ENCODE measurements around the gene SLC2A9. TPM values are rescaled to one million over a fixed set of nuclear protein-coding genes. Genes with fewer than 3 reads are reported as not detected.

Gene SLC2A9
- total and polyA plus RNA-seq, 2 of the 13 experiments (the other 11 are each of a cell fraction or from before 2014, with no cell fraction given): 36.2 to 42.3 TPM

GRCh38 chr4:10006231-10006600 lies 15.1 kb downstream of the SLC2A9 start (continued):
- no peak for TF ChIP-seq LBX2 (CRISPR knock-in tag; IDR thresholded peaks at IDR 0.05; ENCODE audit: borderline replicate concordance)
- TF ChIP-seq SMAD3 (CRISPR knock-in tag; IDR thresholded peaks at IDR 0.05): peak; percentile 31; the same call in 1 of the 2 replicates
- 0 out of 2 replicates have a peak, but pooled peaks have one; percentile 18 for TF ChIP-seq TBX3 (IDR thresholded peaks at IDR 0.05; ENCODE audit: borderline replicate concordance)
- peak; percentile 66; the same call in 1 of the 2 replicates for TF ChIP-seq ZNF292 (CRISPR knock-in tag; IDR thresholded peaks at IDR 0.05; ENCODE audit: borderline replicate concordance, low read depth)
- TF ChIP-seq POLR2A (IDR thresholded peaks at IDR 0.05; ENCODE audit: insufficient read depth in 1 of 2, low read depth in 2 of 2, low read length in 2 of 2): no peak; a peak in 1 of 4 replicates
- TF ChIP-seq YEATS4 (CRISPR knock-in tag; IDR thresholded peaks at IDR 0.05; ENCODE audit: borderline replicate concordance): peak; percentile 52; the same call in 1 of the 2 replicates
- no peak for TF ChIP-seq CC2D1A (CRISPR knock-in tag; IDR thresholded peaks at IDR 0.05)
- TF ChIP-seq JUNB (CRISPR knock-in tag; IDR thresholded peaks at IDR 0.05; ENCODE audit: borderline replicate concordance): no peak
- TF ChIP-seq ZNF780A (CRISPR knock-in tag; IDR thresholded peaks at IDR 0.05): no peak
- TF ChIP-seq KLF13 (CRISPR knock-in tag; IDR thresholded peaks at IDR 0.05): no peak
- TF ChIP-seq MEIS2 (CRISPR knock-in tag; IDR thresholded peaks at IDR 0.05): 0 out of 2 replicates have a peak, but pooled peaks have one; percentile 35
- no peak for TF ChIP-seq ZNF790 (CRISPR knock-in tag; IDR thresholded peaks at IDR 0.05; ENCODE audit: borderline replicate concordance)
- no peak for TF ChIP-seq ZFP82 (CRISPR knock-in tag; IDR thresholded peaks at IDR 0.05; ENCODE audit: borderline replicate concordance)
- no peak for TF ChIP-seq JDP2 (CRISPR knock-in tag; IDR thresholded peaks at IDR 0.05; ENCODE audit: borderline replicate concordance)
- TF ChIP-seq SOX6 (IDR thresholded peaks at IDR 0.05): no peak
- TF ChIP-seq SOX6 (CRISPR knock-in tag; IDR thresholded peaks at IDR 0.05): peak; percentile 91
- peak; percentile 100 for TF ChIP-seq ELF3 (CRISPR knock-in tag; IDR thresholded peaks at IDR 0.05)
- no peak for TF ChIP-seq RAD51 (IDR thresholded peaks at IDR 0.05; ENCODE audit: borderline replicate concordance)
- TF ChIP-seq TCF7 (IDR thresholded peaks at IDR 0.05; ENCODE audit: low read depth): peak; percentile 49
- peak; percentile 74 for TF ChIP-seq PPARG (CRISPR knock-in tag; conservative IDR thresholded peaks at IDR 0.05)
- TF ChIP-seq ZC3H13 (CRISPR knock-in tag; IDR thresholded peaks at IDR 0.05): no peak
- TF ChIP-seq TBL1XR1 (IDR thresholded peaks at IDR 0.05; ENCODE audit: borderline replicate concordance, low read length, partially characterized antibody): no peak
- TF ChIP-seq ASH2L (IDR thresholded peaks at IDR 0.05; ENCODE audit: insufficient read length, low read depth, low read length): peak; percentile 33
- no peak for TF ChIP-seq NFE2 (CRISPR knock-in tag; IDR thresholded peaks at IDR 0.05)
- peak; percentile 33; the same call in 1 of the 2 replicates for TF ChIP-seq DMAP1 (CRISPR knock-in tag; IDR thresholded peaks at IDR 0.05)
- TF ChIP-seq ZNF251 (CRISPR knock-in tag; IDR thresholded peaks at IDR 0.05): no peak
- no peak for TF ChIP-seq GPN1 (CRISPR knock-in tag; IDR thresholded peaks at IDR 0.05; ENCODE audit: borderline replicate concordance)
- no peak for TF ChIP-seq DBP (CRISPR knock-in tag; IDR thresholded peaks at IDR 0.05; ENCODE audit: not compliant biosample characterization)
- no peak for TF ChIP-seq ZEB1 (IDR thresholded peaks at IDR 0.05; ENCODE audit: insufficient replicate concordance, low read depth)
- TF ChIP-seq TMF1 (CRISPR knock-in tag; IDR thresholded peaks at IDR 0.05; ENCODE audit: low read depth): no peak
- TF ChIP-seq E2F2 (CRISPR knock-in tag; IDR thresholded peaks at IDR 0.05; ENCODE audit: borderline replicate concordance): no peak
- no peak for TF ChIP-seq NR1H2 (CRISPR knock-in tag; IDR thresholded peaks at IDR 0.05; ENCODE audit: borderline replicate concordance, low read depth)
- TF ChIP-seq TAF1 (CRISPR knock-in tag; IDR thresholded peaks at IDR 0.05): no peak

Data from HepG2 (cell line).